ENCODE data around the gene ING1.
"Not testable (repeated sequence)": the region's sequence is repeated elsewhere in the genome, so short reads cannot be mapped to it uniquely, and the experiment has no call there.

ING1 gene

GRCh38 chr13:110685305-110686020 is 28.0 kb upstream of the ING1 start:
- no peak overlapping the region for H2BK120ac ChIP-seq (ENCODE audit: low read depth, low read length)
- H3K27me3 ChIP-seq (ENCODE audit: insufficient read depth, low read length, poor library complexity), result no peaks in the 10 kb centered on the region
- H3K4me1 ChIP-seq (ENCODE audit: control insufficient read depth, low read depth, low read length), result no peaks in the 10 kb centered on the region
- H3K4me3 ChIP-seq (ENCODE audit: low read length), result no peak overlapping the region
- no peaks in the 10 kb centered on the region for H3K79me1 ChIP-seq (ENCODE audit: low read length)
- H3K56ac ChIP-seq (ENCODE audit: low read length), result no peak overlapping the region
- no peak overlapping the region for H4K5ac ChIP-seq (ENCODE audit: low read length)
- no peak overlapping the region for H3K18ac ChIP-seq (ENCODE audit: low read length)
- H2BK15ac ChIP-seq (replicated peaks; ENCODE audit: low read depth), result no peak overlapping the region
- peaks cover 2% of the 10 kb centered on the region for H3K36me3 ChIP-seq (ENCODE audit: control insufficient read depth, insufficient read depth, low read length)
- H2AK5ac ChIP-seq (ENCODE audit: low read length), result no peak overlapping the region
- H3K27ac ChIP-seq (ENCODE audit: low read depth, low read length), result no peak overlapping the region
- H3K4me2 ChIP-seq (ENCODE audit: low read length), result no peak overlapping the region
- H3K9ac ChIP-seq (ENCODE audit: low read length), result no peak overlapping the region
- no peak overlapping the region for H3K4ac ChIP-seq (ENCODE audit: low read depth, low read length)
- no peak overlapping the region for H4K8ac ChIP-seq (ENCODE audit: low read depth, low read length)
- H3K23ac ChIP-seq (ENCODE audit: low read length), result no peak overlapping the region
- WGBS (ENCODE audit: extremely low coverage, insufficient coverage, low lambda C conversion rate), result no CpG with 5 or more reads among the region's 11 CpGs
- H3K79me2 ChIP-seq (ENCODE audit: control insufficient read depth, insufficient read depth, low read length), result no peaks in the 10 kb centered on the region
- H2BK5ac ChIP-seq (ENCODE audit: low read length), result no peak overlapping the region
- no peak for DNase-seq

GRCh38 chr13:110687736-110688135 is 25.8 kb upstream of the ING1 start:
- WGBS (ENCODE audit: extremely low coverage, insufficient coverage, low lambda C conversion rate), result no CpG with 5 or more reads among the region's 16 CpGs
- H4K8ac ChIP-seq (ENCODE audit: low read depth, low read length), result no peak overlapping the region
- no peak overlapping the region for H3K27ac ChIP-seq (ENCODE audit: low read depth, low read length)
- no peak overlapping the region for H2AK5ac ChIP-seq (ENCODE audit: low read length)
- no peak overlapping the region for H3K4me3 ChIP-seq (ENCODE audit: low read length)
- H3K36me3 ChIP-seq (ENCODE audit: control insufficient read depth, insufficient read depth, low read length), result no peaks in the 10 kb centered on the region
- H3K27me3 ChIP-seq (ENCODE audit: insufficient read depth, low read length, poor library complexity), result no peaks in the 10 kb centered on the region
- no peak overlapping the region for H2BK15ac ChIP-seq (replicated peaks; ENCODE audit: low read depth)
- H3K79me1 ChIP-seq (ENCODE audit: low read length), result no peaks in the 10 kb centered on the region
- no peak overlapping the region for H4K5ac ChIP-seq (ENCODE audit: low read length)
- no peak for DNase-seq
- H3K23ac ChIP-seq (ENCODE audit: low read length), result no peak overlapping the region
- no peak overlapping the region for H3K4me2 ChIP-seq (ENCODE audit: low read length)
- no peak overlapping the region for H3K9ac ChIP-seq (ENCODE audit: low read length)
- no peaks in the 10 kb centered on the region for H3K4me1 ChIP-seq (ENCODE audit: control insufficient read depth, low read depth, low read length)
- no peak overlapping the region for H3K4ac ChIP-seq (ENCODE audit: low read depth, low read length)
- no peak overlapping the region for H3K56ac ChIP-seq (ENCODE audit: low read length)
- no peak overlapping the region for H3K18ac ChIP-seq (ENCODE audit: low read length)
- no peak overlapping the region for H2BK5ac ChIP-seq (ENCODE audit: low read length)
- no peaks in the 10 kb centered on the region for H3K79me2 ChIP-seq (ENCODE audit: control insufficient read depth, insufficient read depth, low read length)
- H2BK120ac ChIP-seq (ENCODE audit: low read depth, low read length), result no peak overlapping the region

GRCh38 chr13:110689041-110689440 is 24.5 kb upstream of the ING1 start:
- Histone ChIP-seq H3K18ac (ENCODE audit: low read length) (no peak overlapping the region), H3K4me2 (ENCODE audit: low read length) (no peak overlapping the region), H4K5ac (ENCODE audit: low read length) (no peak overlapping the region), H3K36me3 (ENCODE audit: control insufficient read depth, insufficient read depth, low read length) (no peaks in the 10 kb centered on the region), H3K4me1 (ENCODE audit: control insufficient read depth, low read depth, low read length) (no peaks in the 10 kb centered on the region), H2AK5ac (ENCODE audit: low read length) (no peak overlapping the region), H3K79me1 (ENCODE audit: low read length) (no peaks in the 10 kb centered on the region), H3K23ac (ENCODE audit: low read length) (no peak overlapping the region), H3K27ac (ENCODE audit: low read depth, low read length) (no peak overlapping the region), H2BK5ac (ENCODE audit: low read length) (no peak overlapping the region), H3K27me3 (ENCODE audit: insufficient read depth, low read length, poor library complexity) (no peaks in the 10 kb centered on the region), H2BK15ac (replicated peaks; ENCODE audit: low read depth) (no peak overlapping the region), H2BK120ac (ENCODE audit: low read depth, low read length) (no peak overlapping the region), H3K79me2 (ENCODE audit: control insufficient read depth, insufficient read depth, low read length) (no peaks in the 10 kb centered on the region), H3K4ac (ENCODE audit: low read depth, low read length) (no peak overlapping the region), H3K4me3 (ENCODE audit: low read length) (no peak overlapping the region), H3K56ac (ENCODE audit: low read length) (no peak overlapping the region), H4K8ac (ENCODE audit: low read depth, low read length) (no peak overlapping the region), H3K9ac (ENCODE audit: low read length) (no peak overlapping the region)
- no CpG with 5 or more reads among the region's 9 CpGs for WGBS (ENCODE audit: extremely low coverage, insufficient coverage, low lambda C conversion rate)
- DNase-seq, result no peak

GRCh38 chr13:110689711-110690110 is 23.8 kb upstream of the ING1 start:
- H3K79me2 ChIP-seq (ENCODE audit: control insufficient read depth, insufficient read depth, low read length), result no peaks in the 10 kb centered on the region
- no peak overlapping the region for H2AK5ac ChIP-seq (ENCODE audit: low read length)
- H2BK15ac ChIP-seq (replicated peaks; ENCODE audit: low read depth), result no peak overlapping the region
- H3K27ac ChIP-seq (ENCODE audit: low read depth, low read length), result no peak overlapping the region
- H3K27me3 ChIP-seq (ENCODE audit: insufficient read depth, low read length, poor library complexity), result no peaks in the 10 kb centered on the region
- no peak overlapping the region for H3K9ac ChIP-seq (ENCODE audit: low read length)
- no peak overlapping the region for H2BK120ac ChIP-seq (ENCODE audit: low read depth, low read length)
- no peaks in the 10 kb centered on the region for H3K36me3 ChIP-seq (ENCODE audit: control insufficient read depth, insufficient read depth, low read length)
- H3K4ac ChIP-seq (ENCODE audit: low read depth, low read length), result no peak overlapping the region
- no peak overlapping the region for H4K5ac ChIP-seq (ENCODE audit: low read length)
- no peak overlapping the region for H3K4me2 ChIP-seq (ENCODE audit: low read length)
- H3K56ac ChIP-seq (ENCODE audit: low read length), result no peak overlapping the region
- no peak overlapping the region for H3K23ac ChIP-seq (ENCODE audit: low read length)
- no peak overlapping the region for H3K4me3 ChIP-seq (ENCODE audit: low read length)
- H3K79me1 ChIP-seq (ENCODE audit: low read length), result no peaks in the 10 kb centered on the region
- DNase-seq, result no peak
- no CpG with 5 or more reads among the region's 12 CpGs for WGBS (ENCODE audit: extremely low coverage, insufficient coverage, low lambda C conversion rate)
- no peak overlapping the region for H2BK5ac ChIP-seq (ENCODE audit: low read length)
- H3K4me1 ChIP-seq (ENCODE audit: control insufficient read depth, low read depth, low read length), result no peaks in the 10 kb centered on the region
- no peak overlapping the region for H3K18ac ChIP-seq (ENCODE audit: low read length)
- H4K8ac ChIP-seq (ENCODE audit: low read depth, low read length), result no peak overlapping the region

- H3K9ac ChIP-seq (ENCODE audit: low read length), result no peak overlapping the region
- no peak overlapping the region for H2BK5ac ChIP-seq (ENCODE audit: low read length)
- H3K79me2 ChIP-seq (ENCODE audit: control insufficient read depth, insufficient read depth, low read length), result no peaks in the 10 kb centered on the region
- H2BK15ac ChIP-seq (replicated peaks; ENCODE audit: low read depth), result no peak overlapping the region
- H3K27ac ChIP-seq (ENCODE audit: low read depth, low read length), result no peak overlapping the region
- H3K4me3 ChIP-seq (ENCODE audit: low read length), result no peak overlapping the region
- H4K5ac ChIP-seq (ENCODE audit: low read length), result no peak overlapping the region
- H4K8ac ChIP-seq (ENCODE audit: low read depth, low read length), result no peak overlapping the region
- no peak overlapping the region for H3K56ac ChIP-seq (ENCODE audit: low read length)
- no peak overlapping the region for H3K18ac ChIP-seq (ENCODE audit: low read length)
- no peak overlapping the region for H3K23ac ChIP-seq (ENCODE audit: low read length)
- no peak overlapping the region for H3K4ac ChIP-seq (ENCODE audit: low read depth, low read length)
- no peaks in the 10 kb centered on the region for H3K27me3 ChIP-seq (ENCODE audit: insufficient read depth, low read length, poor library complexity)
- no peaks in the 10 kb centered on the region for H3K79me1 ChIP-seq (ENCODE audit: low read length)
- H3K36me3 ChIP-seq (ENCODE audit: control insufficient read depth, insufficient read depth, low read length), result no peaks in the 10 kb centered on the region
- DNase-seq, result no peak
- no CpG with 5 or more reads among the region's 8 CpGs for WGBS (ENCODE audit: extremely low coverage, insufficient coverage, low lambda C conversion rate)
- H2BK120ac ChIP-seq (ENCODE audit: low read depth, low read length), result no peak overlapping the region
- no peak overlapping the region for H2AK5ac ChIP-seq (ENCODE audit: low read length)
- H3K4me1 ChIP-seq (ENCODE audit: control insufficient read depth, low read depth, low read length), result no peaks in the 10 kb centered on the region
- no peak overlapping the region for H3K4me2 ChIP-seq (ENCODE audit: low read length)
Measured at GRCh38 chr13:110690516-110690915, 23.0 kb upstream of the ING1 start.

GRCh38 chr13:110695774-110696173 is 17.7 kb upstream of the ING1 start:
- not testable (repeated sequence) for H3K27me3 ChIP-seq (ENCODE audit: insufficient read depth, low read length, poor library complexity); H3K79me1 ChIP-seq (ENCODE audit: low read length); DNase-seq; H3K56ac ChIP-seq (ENCODE audit: low read length); H4K5ac ChIP-seq (ENCODE audit: low read length); H4K8ac ChIP-seq (ENCODE audit: low read depth, low read length); H3K4me2 ChIP-seq (ENCODE audit: low read length); H3K4ac ChIP-seq (ENCODE audit: low read depth, low read length); H3K4me3 ChIP-seq (ENCODE audit: low read length); H3K27ac ChIP-seq (ENCODE audit: low read depth, low read length); H3K18ac ChIP-seq (ENCODE audit: low read length); H2BK5ac ChIP-seq (ENCODE audit: low read length); H3K4me1 ChIP-seq (ENCODE audit: control insufficient read depth, low read depth, low read length); H3K23ac ChIP-seq (ENCODE audit: low read length); H3K79me2 ChIP-seq (ENCODE audit: control insufficient read depth, insufficient read depth, low read length); H3K36me3 ChIP-seq (ENCODE audit: control insufficient read depth, insufficient read depth, low read length); H3K9ac ChIP-seq (ENCODE audit: low read length); H2AK5ac ChIP-seq (ENCODE audit: low read length); H2BK120ac ChIP-seq (ENCODE audit: low read depth, low read length); H2BK15ac ChIP-seq (replicated peaks; ENCODE audit: low read depth)
- WGBS (ENCODE audit: extremely low coverage, insufficient coverage, low lambda C conversion rate), result no CpG with 5 or more reads among the region's 7 CpGs
